ENCODE data around the gene HDAC3. TPM values are rescaled to one million over a fixed set of nuclear protein-coding genes. Genes with fewer than 3 reads are reported as not detected.
A peak's percentile ranks its signal among the peaks of the same experiment; 100 is the strongest.

The HDAC3 gene
- total RNA-seq, 2 donors from 2014 or later = 21.1 to 29.8 TPM

GRCh38 chr5:141664733-141665461 lies 28.2 kb upstream of the HDAC3 start:
- DNase-seq (peak; percentile 78), ATAC-seq (peak; percentile 86 to 87)
- intact Hi-C loops (cut with DNase I) = no loop called here

GRCh38 chr5:141663506-141663905 lies 26.9 kb upstream of the HDAC3 start:
- intact Hi-C loops (cut with DNase I) = no loop called here
- ATAC-seq (no peak), DNase-seq (no peak)

GRCh38 chr5:141662028-141662427 lies 25.4 kb upstream of the HDAC3 start:
- DNase-seq (no peak), ATAC-seq (no peak)
- intact Hi-C loops (cut with DNase I) = no loop called here

GRCh38 chr5:141657937-141658545 lies 21.4 kb upstream of the HDAC3 start:
- no peak for DNase-seq
- intact Hi-C loops (cut with DNase I) = no loop called here
- peak in 1 of 2 donors; percentile 18 for ATAC-seq

GRCh38 chr5:141657404-141657803 lies 20.8 kb upstream of the HDAC3 start:
- no peak for DNase-seq
- ATAC-seq = no peak
- intact Hi-C loops (cut with DNase I) = no loop called here

GRCh38 chr5:141656396-141656795 lies 19.7 kb upstream of the HDAC3 start:
- DNase-seq = no peak
- intact Hi-C loops (cut with DNase I) = no loop called here
- no peak for ATAC-seq

GRCh38 chr5:141655020-141655419 lies 18.4 kb upstream of the HDAC3 start:
- ATAC-seq = no peak
- no peak for DNase-seq

GRCh38 chr5:141654298-141654697 lies 17.6 kb upstream of the HDAC3 start:
- no peak for DNase-seq
- intact Hi-C loops (cut with DNase I) = no loop called here
- ATAC-seq = no peak

More at GRCh38 chr5:141655020-141655419, 18.4 kb upstream of the HDAC3 start:
- intact Hi-C loops (cut with DNase I) = no loop called here

GRCh38 chr5:141651728-141652105 lies 15.1 kb upstream of the HDAC3 start:
- intact Hi-C loops (cut with DNase I) = no loop called here
- DNase-seq (no peak), ATAC-seq (peak in 1 of 2 donors; percentile 3)

- DNase-seq = peak; percentile 90
- intact Hi-C loops (cut with DNase I) = no loop called here
- ATAC-seq = peak; percentile 96 to 98
These were observed 14.4 kb upstream of the HDAC3 start, which contains the start of gene FCHSD1 for GRCh38 chr5:141650851-141651727. TSS of gene FCHSD1 (minus strand) at chr5:141651418. CDS start at chr5:141651368, 50 bp downstream.

GRCh38 chr5:141649972-141650371 lies 13.3 kb upstream of the HDAC3 start:
- DNase-seq (no peak), ATAC-seq (no peak)
- intact Hi-C loops (cut with DNase I) = no loop called here

- DNase-seq (no peak), ATAC-seq (no peak)
- intact Hi-C loops (cut with DNase I) = no loop called here
These were observed 12.5 kb upstream of the HDAC3 start for GRCh38 chr5:141649056-141649688.

GRCh38 chr5:141647851-141648250 lies 11.2 kb upstream of the HDAC3 start:
- no peak for ATAC-seq
- intact Hi-C loops (cut with DNase I) = no loop called here
- no peak for DNase-seq

- ATAC-seq (no peak), DNase-seq (no peak)
- intact Hi-C loops (cut with DNase I) = no loop called here
These were observed 10.6 kb upstream of the HDAC3 start for GRCh38 chr5:141647242-141647641.

- intact Hi-C loops (cut with DNase I) = no loop called here
- DNase-seq (no peak), ATAC-seq (no peak)
These were observed 9.4 kb upstream of the HDAC3 start for GRCh38 chr5:141646026-141646425.

GRCh38 chr5:141641634-141642267 lies 5.1 kb upstream of the HDAC3 start:
- ATAC-seq (no peak), DNase-seq (no peak)
- intact Hi-C loops (cut with DNase I) = no loop called here

GRCh38 chr5:141640698-141641097 lies 4.0 kb upstream of the HDAC3 start:
- intact Hi-C loops (cut with DNase I) = no loop called here
- ATAC-seq = no peak
- DNase-seq = no peak

GRCh38 chr5:141640051-141640415 lies 3.4 kb upstream of the HDAC3 start:
- DNase-seq = no peak
- intact Hi-C loops (cut with DNase I) = no loop called here
- no peak for ATAC-seq

- DNase-seq (no peak), ATAC-seq (no peak)
- intact Hi-C loops (cut with DNase I) = no loop called here
These were observed 2.9 kb upstream of the HDAC3 start for GRCh38 chr5:141639357-141640050.

All from left cardiac atrium (tissue), 4 donors.